ENCODE results near the gene BCL2L1.
"Not testable (repeated sequence)": the region's sequence is repeated elsewhere in the genome, so short reads cannot be mapped to it uniquely, and the experiment has no call there.

Gene BCL2L1

GRCh38 chr20:31675828-31676608, 46.6 kb downstream of the BCL2L1 start:
- Histone ChIP-seq H3K9ac (ENCODE audit: low read length in 5 of 5) (peak overlapping the region in 2 of 5 donors; percentile 3 to 44), H3K27me3 (ENCODE audit: control insufficient read depth in 5 of 5, insufficient read depth in 4 of 5, low read length in 5 of 5) (no peaks in the 10 kb centered on the region), H3K27ac (ENCODE audit: low read depth, low read length) (peak overlapping the region; percentile 67), H3K36me3 (ENCODE audit: control insufficient read depth in 5 of 5, insufficient read depth in 5 of 5, low read length in 5 of 5) (peaks cover 2 to 39% (median 23%) of the 10 kb centered on the region in 5 donors), H3K4me1 (ENCODE audit: control insufficient read depth in 5 of 5, insufficient read depth in 5 of 5, low read length in 5 of 5) (peaks cover 11 to 84% (median 61%) of the 10 kb centered on the region in 5 donors), H3K4me3 (ENCODE audit: low read depth in 1 of 5, low read length in 5 of 5) (peak overlapping the region; percentile 11 to 59 (median 43)), H3K9me3 (ENCODE audit: control insufficient read depth in 5 of 5, low read length in 5 of 5) (no peaks in the 10 kb centered on the region)

GRCh38 chr20:31674895-31675827, 47.5 kb downstream of the BCL2L1 start:
- Histone ChIP-seq H3K4me3 (ENCODE audit: low read depth in 1 of 5, low read length in 5 of 5) (peak overlapping the region; percentile 11 to 59 (median 49)), H3K27me3 (ENCODE audit: control insufficient read depth in 5 of 5, insufficient read depth in 4 of 5, low read length in 5 of 5) (no peaks in the 10 kb centered on the region), H3K4me1 (ENCODE audit: control insufficient read depth in 5 of 5, insufficient read depth in 5 of 5, low read length in 5 of 5) (peaks cover 19 to 84% (median 61%) of the 10 kb centered on the region in 5 donors), H3K9ac (ENCODE audit: low read length in 5 of 5) (peak overlapping the region in 4 of 5 donors; percentile 0 to 42 (median 12)), H3K27ac (ENCODE audit: low read depth, low read length) (peak overlapping the region; percentile 67), H3K9me3 (ENCODE audit: control insufficient read depth in 5 of 5, low read length in 5 of 5) (no peaks in the 10 kb centered on the region), H3K36me3 (ENCODE audit: control insufficient read depth in 5 of 5, insufficient read depth in 5 of 5, low read length in 5 of 5) (peaks cover 0 to 30% (median 23%) of the 10 kb centered on the region in 5 donors)

- peak overlapping the region; percentile 67 for H3K27ac ChIP-seq (ENCODE audit: low read depth, low read length)
- H3K9ac ChIP-seq (ENCODE audit: low read length in 5 of 5): peak overlapping the region in 1 of 5 donors; percentile 38
- H3K9me3 ChIP-seq (ENCODE audit: control insufficient read depth in 5 of 5, low read length in 5 of 5): no peaks in the 10 kb centered on the region
- H3K4me1 ChIP-seq (ENCODE audit: control insufficient read depth in 5 of 5, insufficient read depth in 5 of 5, low read length in 5 of 5): peaks cover 23 to 86% (median 67%) of the 10 kb centered on the region in 5 donors
- no peaks in the 10 kb centered on the region for H3K27me3 ChIP-seq (ENCODE audit: control insufficient read depth in 5 of 5, insufficient read depth in 4 of 5, low read length in 5 of 5)
- no peak overlapping the region for H3K4me3 ChIP-seq (ENCODE audit: low read depth in 1 of 5, low read length in 5 of 5)
- H3K36me3 ChIP-seq (ENCODE audit: control insufficient read depth in 5 of 5, insufficient read depth in 5 of 5, low read length in 5 of 5): peaks cover 0 to 24% (median 17%) of the 10 kb centered on the region in 5 donors
Measured at GRCh38 chr20:31673943-31674463, 48.7 kb downstream of the BCL2L1 start.

GRCh38 chr20:31673435-31673834, 49.2 kb downstream of the BCL2L1 start:
- no peaks in the 10 kb centered on the region for H3K9me3 ChIP-seq (ENCODE audit: control insufficient read depth in 5 of 5, low read length in 5 of 5)
- peaks cover 0 to 19% (median 12%) of the 10 kb centered on the region in 5 donors for H3K36me3 ChIP-seq (ENCODE audit: control insufficient read depth in 5 of 5, insufficient read depth in 5 of 5, low read length in 5 of 5)
- no peak overlapping the region for H3K9ac ChIP-seq (ENCODE audit: low read length in 5 of 5)
- no peak overlapping the region for H3K4me3 ChIP-seq (ENCODE audit: low read depth in 1 of 5, low read length in 5 of 5)
- peak overlapping the region; percentile 67 for H3K27ac ChIP-seq (ENCODE audit: low read depth, low read length)
- no peaks in the 10 kb centered on the region for H3K27me3 ChIP-seq (ENCODE audit: control insufficient read depth in 5 of 5, insufficient read depth in 4 of 5, low read length in 5 of 5)
- H3K4me1 ChIP-seq (ENCODE audit: control insufficient read depth in 5 of 5, insufficient read depth in 5 of 5, low read length in 5 of 5): peaks cover 23 to 83% (median 63%) of the 10 kb centered on the region in 5 donors

- H3K4me1 ChIP-seq (ENCODE audit: control insufficient read depth in 5 of 5, insufficient read depth in 5 of 5, low read length in 5 of 5): peaks cover 33 to 86% (median 66%) of the 10 kb centered on the region in 5 donors
- H3K9ac ChIP-seq (ENCODE audit: low read length in 5 of 5): no peak overlapping the region
- peak overlapping the region; percentile 86 for H3K27ac ChIP-seq (ENCODE audit: low read depth, low read length)
- H3K9me3 ChIP-seq (ENCODE audit: control insufficient read depth in 5 of 5, low read length in 5 of 5): no peaks in the 10 kb centered on the region
- no peak overlapping the region for H3K4me3 ChIP-seq (ENCODE audit: low read depth in 1 of 5, low read length in 5 of 5)
- no peaks in the 10 kb centered on the region for H3K27me3 ChIP-seq (ENCODE audit: control insufficient read depth in 5 of 5, insufficient read depth in 4 of 5, low read length in 5 of 5)
- peaks cover 0 to 8% (median 6%) of the 10 kb centered on the region in 5 donors for H3K36me3 ChIP-seq (ENCODE audit: control insufficient read depth in 5 of 5, insufficient read depth in 5 of 5, low read length in 5 of 5)
Measured at GRCh38 chr20:31671324-31671723, 51.3 kb downstream of the BCL2L1 start.

- Histone ChIP-seq H3K27me3 (ENCODE audit: control insufficient read depth in 5 of 5, insufficient read depth in 4 of 5, low read length in 5 of 5) (no peaks in the 10 kb centered on the region), H3K9ac (ENCODE audit: low read length in 5 of 5) (peak overlapping the region in 3 of 5 donors; percentile 0 to 63 (median 24)), H3K36me3 (ENCODE audit: control insufficient read depth in 5 of 5, insufficient read depth in 5 of 5, low read length in 5 of 5) (peaks cover 0 to 13% (median 11%) of the 10 kb centered on the region in 5 donors), H3K4me3 (ENCODE audit: low read depth in 1 of 5, low read length in 5 of 5) (peak overlapping the region in 2 of 5 donors; percentile 19 to 25), H3K4me1 (ENCODE audit: control insufficient read depth in 5 of 5, insufficient read depth in 5 of 5, low read length in 5 of 5) (peaks cover 38 to 86% (median 66%) of the 10 kb centered on the region in 5 donors), H3K27ac (ENCODE audit: low read depth, low read length) (peak overlapping the region; percentile 86), H3K9me3 (ENCODE audit: control insufficient read depth in 5 of 5, low read length in 5 of 5) (no peaks in the 10 kb centered on the region)
Measured at GRCh38 chr20:31670371-31671228, 52.1 kb downstream of the BCL2L1 start.

GRCh38 chr20:31669876-31670275, 52.8 kb downstream of the BCL2L1 start:
- peak overlapping the region in 2 of 5 donors; percentile 43 to 49 for H3K9ac ChIP-seq (ENCODE audit: low read length in 5 of 5)
- H3K27ac ChIP-seq (ENCODE audit: low read depth, low read length): peak overlapping the region; percentile 86
- no peaks in the 10 kb centered on the region for H3K9me3 ChIP-seq (ENCODE audit: control insufficient read depth in 5 of 5, low read length in 5 of 5)
- peaks cover 38 to 86% (median 66%) of the 10 kb centered on the region in 5 donors for H3K4me1 ChIP-seq (ENCODE audit: control insufficient read depth in 5 of 5, insufficient read depth in 5 of 5, low read length in 5 of 5)
- H3K4me3 ChIP-seq (ENCODE audit: low read depth in 1 of 5, low read length in 5 of 5): no peak overlapping the region
- H3K27me3 ChIP-seq (ENCODE audit: control insufficient read depth in 5 of 5, insufficient read depth in 4 of 5, low read length in 5 of 5): no peaks in the 10 kb centered on the region
- H3K36me3 ChIP-seq (ENCODE audit: control insufficient read depth in 5 of 5, insufficient read depth in 5 of 5, low read length in 5 of 5): peaks cover 0 to 21% (median 18%) of the 10 kb centered on the region in 5 donors

GRCh38 chr20:31668944-31669343, 53.7 kb downstream of the BCL2L1 start:
- not testable (repeated sequence) for H3K9me3 ChIP-seq (ENCODE audit: control insufficient read depth in 5 of 5, low read length in 5 of 5); H3K27ac ChIP-seq (ENCODE audit: low read depth, low read length)
- H3K4me1 ChIP-seq (ENCODE audit: control insufficient read depth in 5 of 5, insufficient read depth in 5 of 5, low read length in 5 of 5): peaks cover 38 to 86% (median 66%) of the 10 kb centered on the region in 5 donors

More at GRCh38 chr20:31668944-31669343, 53.7 kb downstream of the BCL2L1 start:
- not testable (repeated sequence) for H3K27me3 ChIP-seq (ENCODE audit: control insufficient read depth in 5 of 5, insufficient read depth in 4 of 5, low read length in 5 of 5); H3K4me3 ChIP-seq (ENCODE audit: low read depth in 1 of 5, low read length in 5 of 5); H3K9ac ChIP-seq (ENCODE audit: low read length in 5 of 5)
- peaks cover 0 to 27% (median 23%) of the 10 kb centered on the region in 5 donors for H3K36me3 ChIP-seq (ENCODE audit: control insufficient read depth in 5 of 5, insufficient read depth in 5 of 5, low read length in 5 of 5)

Data from subcutaneous abdominal adipose tissue (tissue), 5 donors.